Astrocyte of the cerebellum (primary cell): ENCODE measurements around the gene ZSWIM5.
"Not testable (repeated sequence)": the region's sequence is repeated elsewhere in the genome, so short reads cannot be mapped to it uniquely, and the experiment has no call there.

Source experiments
- DNase-seq: peaks from one replicate; pipeline ENCODE4 v3.0.0-alpha.2; 2011; ENCODE audit warnings: low read depth
- H3K4me3 ChIP-seq: 2 replicates; pipeline ENCODE4 v1.5.1; 2011; ENCODE audit warnings: mild to moderate bottlenecking, low read depth, low read length, moderate library complexity
- in situ Hi-C: cut with HindIII; loops from 2 replicates; pipeline ENCODE4 v1.10.0; 2017; ENCODE audit warnings: low sequenced_read_pairs
- TF ChIP-seq, protein P1 (sequence below): IDR thresholded peaks from 2 replicates; pipeline ENCODE4 v1.5.1; 2012; ENCODE audit warnings: low read length, low read depth, moderate library complexity, mild to moderate bottlenecking; ENCODE audit errors: missing control alignments

The ZSWIM5 gene

DNA sequence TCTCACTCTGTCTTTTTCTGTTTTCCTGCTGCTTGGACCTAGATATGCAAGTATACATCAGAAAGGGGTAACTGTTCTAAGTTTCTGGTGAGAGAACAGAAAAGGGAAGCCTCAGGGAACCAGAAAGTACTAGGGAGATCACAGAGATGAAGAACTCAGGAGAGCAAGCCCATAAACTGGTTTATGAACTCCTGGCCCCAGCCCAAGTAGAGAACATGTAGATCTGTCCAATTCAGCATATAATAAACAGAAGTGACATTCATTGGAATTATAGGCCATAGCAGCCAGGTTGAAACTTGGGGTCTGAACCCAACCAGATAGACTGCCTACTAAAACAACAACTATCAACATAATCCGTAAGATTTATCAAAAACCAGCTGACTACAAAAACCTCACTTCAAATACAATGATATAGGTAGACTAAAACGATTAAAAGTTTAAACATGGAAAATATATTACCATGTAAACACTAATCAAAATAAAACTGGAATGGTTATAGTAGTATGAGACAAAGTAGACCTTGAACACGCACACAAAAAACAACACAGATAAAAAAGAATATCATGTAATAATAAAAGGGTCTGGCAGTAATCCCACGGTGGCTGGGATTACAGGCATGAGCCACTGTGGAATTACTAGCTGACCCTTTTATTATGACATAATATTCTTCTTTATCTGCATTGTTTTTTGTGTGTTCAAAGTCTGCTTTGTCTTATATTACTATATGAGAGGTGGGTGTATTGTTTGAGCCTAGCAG, 65.0 kb downstream of the ZSWIM5 start:
- TF ChIP-seq, protein P1, sequence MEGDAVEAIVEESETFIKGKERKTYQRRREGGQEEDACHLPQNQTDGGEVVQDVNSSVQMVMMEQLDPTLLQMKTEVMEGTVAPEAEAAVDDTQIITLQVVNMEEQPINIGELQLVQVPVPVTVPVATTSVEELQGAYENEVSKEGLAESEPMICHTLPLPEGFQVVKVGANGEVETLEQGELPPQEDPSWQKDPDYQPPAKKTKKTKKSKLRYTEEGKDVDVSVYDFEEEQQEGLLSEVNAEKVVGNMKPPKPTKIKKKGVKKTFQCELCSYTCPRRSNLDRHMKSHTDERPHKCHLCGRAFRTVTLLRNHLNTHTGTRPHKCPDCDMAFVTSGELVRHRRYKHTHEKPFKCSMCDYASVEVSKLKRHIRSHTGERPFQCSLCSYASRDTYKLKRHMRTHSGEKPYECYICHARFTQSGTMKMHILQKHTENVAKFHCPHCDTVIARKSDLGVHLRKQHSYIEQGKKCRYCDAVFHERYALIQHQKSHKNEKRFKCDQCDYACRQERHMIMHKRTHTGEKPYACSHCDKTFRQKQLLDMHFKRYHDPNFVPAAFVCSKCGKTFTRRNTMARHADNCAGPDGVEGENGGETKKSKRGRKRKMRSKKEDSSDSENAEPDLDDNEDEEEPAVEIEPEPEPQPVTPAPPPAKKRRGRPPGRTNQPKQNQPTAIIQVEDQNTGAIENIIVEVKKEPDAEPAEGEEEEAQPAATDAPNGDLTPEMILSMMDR: no peak
- no peak for DNase-seq
- no peak overlapping the region for H3K4me3 ChIP-seq
- in situ Hi-C loops: no loop called here

GRCh38 chr1:45136984-45137383, 69.4 kb downstream of the ZSWIM5 start:
- no peak for DNase-seq
- in situ Hi-C loops: no loop called here
- no peak overlapping the region for H3K4me3 ChIP-seq
- TF ChIP-seq, protein P1: no peak

DNA sequence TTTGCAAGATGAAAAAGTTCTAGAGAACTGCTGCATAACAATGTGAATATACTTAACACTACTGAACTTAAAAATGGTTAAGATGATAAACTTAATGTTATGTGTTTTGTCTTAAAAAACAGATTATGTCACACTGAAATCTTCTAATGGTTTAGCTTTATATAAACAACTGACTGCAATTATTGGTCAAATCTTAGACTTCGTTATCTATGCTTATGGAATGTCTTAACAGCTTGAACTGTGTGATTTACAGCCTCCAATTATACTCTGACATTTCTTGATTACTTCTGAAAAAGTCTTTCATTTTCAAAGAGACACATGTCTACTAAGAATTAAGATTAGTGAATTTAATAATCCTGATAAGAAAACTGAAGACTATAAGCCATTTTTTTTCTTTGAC, 71.1 kb downstream of the ZSWIM5 start:
- no peak for DNase-seq
- in situ Hi-C loops: no loop called here
- TF ChIP-seq, protein P1: no peak
- H3K4me3 ChIP-seq: no peak overlapping the region

DNA sequence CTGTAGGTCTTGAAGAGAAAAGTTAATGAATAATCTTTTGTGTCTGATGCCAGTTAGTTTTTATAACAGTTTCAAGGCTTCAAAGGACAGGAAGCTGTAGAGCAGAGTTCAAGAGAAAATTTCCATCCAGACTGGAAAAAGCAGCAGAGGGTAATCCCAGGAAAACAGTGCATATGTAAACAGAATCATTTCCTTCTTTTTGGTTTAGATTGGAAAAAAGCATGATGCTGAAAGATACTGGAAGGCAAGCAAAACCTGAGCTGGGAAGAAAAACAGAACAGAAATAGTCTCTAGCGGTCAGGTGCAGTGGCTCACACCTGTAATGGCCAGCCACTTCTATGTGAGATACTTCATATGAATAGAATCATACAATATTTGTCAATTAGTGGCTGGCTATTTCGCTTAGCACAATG, 71.9 kb downstream of the ZSWIM5 start:
- H3K4me3 ChIP-seq: no peak overlapping the region
- in situ Hi-C loops: no loop called here
- DNase-seq: no peak
- TF ChIP-seq, protein P1: no peak

GRCh38 chr1:45132719-45133118, 73.7 kb downstream of the ZSWIM5 start:
- H3K4me3 ChIP-seq, in situ Hi-C loops, DNase-seq: not testable (repeated sequence)

- in situ Hi-C loops: no loop called here
These were observed 83.0 kb downstream of the ZSWIM5 start for GRCh38 chr1:45123358-45123757.

DNA sequence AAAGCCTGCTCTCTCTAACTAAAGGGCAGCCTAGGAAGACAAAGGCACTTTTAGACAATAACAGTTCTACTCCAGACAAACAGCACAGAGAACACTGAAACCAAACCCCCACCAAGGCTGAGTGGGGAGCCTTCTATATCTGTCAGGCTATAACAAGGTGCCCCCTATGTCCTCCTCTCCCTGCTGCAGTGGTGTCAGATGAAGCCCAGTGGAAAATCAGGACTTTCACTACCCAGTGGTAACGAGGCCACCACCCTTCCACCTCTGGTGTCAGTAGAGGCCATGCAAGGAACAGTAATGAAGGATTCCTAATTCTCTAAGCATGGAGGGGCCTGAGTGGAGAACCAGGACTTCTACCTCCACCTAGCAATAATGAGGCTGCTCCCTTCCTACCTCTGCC, 83.7 kb downstream of the ZSWIM5 start:
- H3K4me3 ChIP-seq: no peak overlapping the region
- no peak for DNase-seq
- in situ Hi-C loops: no loop called here
- TF ChIP-seq, protein P1: no peak

More at GRCh38 chr1:45123358-45123757, 83.0 kb downstream of the ZSWIM5 start:
- TF ChIP-seq, protein P1: no peak
- no peak overlapping the region for H3K4me3 ChIP-seq
- DNase-seq: no peak
